GM23248 (cell line): ENCODE measurements around the gene NT5M. TPM values are rescaled to one million over a fixed set of nuclear protein-coding genes. Genes with fewer than 3 reads are reported as not detected.

Experiments
- DNase-seq: peaks from one replicate; pipeline ENCODE4 v3.0.0-alpha.2; 2015
- H2AFZ ChIP-seq: fragments of 200-600 bp; sonication (generic); 2 replicates; pipeline ENCODE4 v1.6.1; 2016; ENCODE audit warnings: antibody characterized with exemption
- H3F3A ChIP-seq: fragments of 200-600 bp; sonication (generic); 2 replicates; pipeline ENCODE4 v1.6.1; 2016; ENCODE audit warnings: mild to moderate bottlenecking, antibody characterized with exemption, mixed run types; ENCODE audit not compliant: insufficient read depth
- H3K27ac ChIP-seq: fragments of 200-600 bp; sonication (generic); 2 replicates; pipeline ENCODE4 v1.5.1; 2016; ENCODE audit warnings: mild to moderate bottlenecking
- H3K27me3 ChIP-seq: fragments of 200-600 bp; sonication (generic); replicated peaks from 2 replicates; pipeline ENCODE4 v1.6.1; 2016; ENCODE audit warnings: mild to moderate bottlenecking; ENCODE audit not compliant: insufficient read depth
- H3K36me3 ChIP-seq: fragments of 200-600 bp; sonication (generic); 2 replicates; pipeline ENCODE4 v1.6.1; 2016; ENCODE audit warnings: low read depth, mild to moderate bottlenecking
- H3K4me1 ChIP-seq: fragments of 200-600 bp; sonication (generic); 2 replicates; pipeline ENCODE4 v1.6.1; 2016; ENCODE audit warnings: mild to moderate bottlenecking; ENCODE audit not compliant: insufficient read depth
- H3K4me2 ChIP-seq: fragments of 200-600 bp; sonication (generic); one replicate; pipeline ENCODE4 v1.6.1; 2016; ENCODE audit warnings: mild to moderate bottlenecking; ENCODE audit not compliant: unreplicated experiment
- H3K4me3 ChIP-seq: fragments of 200-600 bp; sonication (generic); 2 replicates; pipeline ENCODE4 v1.5.1; 2016; ENCODE audit warnings: mild to moderate bottlenecking
- H3K79me2 ChIP-seq: fragments of 200-600 bp; sonication (generic); 2 replicates; pipeline ENCODE4 v1.6.1; 2016; ENCODE audit warnings: mild to moderate bottlenecking; ENCODE audit not compliant: insufficient read depth
- H3K9ac ChIP-seq: fragments of 200-600 bp; sonication (generic); 2 replicates; pipeline ENCODE4 v1.6.1; 2016; ENCODE audit warnings: mild to moderate bottlenecking
- H3K9me2 ChIP-seq: fragments of 200-600 bp; sonication (generic); 2 replicates; pipeline ENCODE4 v1.6.1; 2016; ENCODE audit warnings: mixed run types, mild to moderate bottlenecking, moderate library complexity; ENCODE audit not compliant: insufficient read depth
- H3K9me3 ChIP-seq: fragments of 200-600 bp; sonication (generic); one replicate; pipeline ENCODE4 v1.6.1; 2017; ENCODE audit warnings: low read depth
- H4K20me1 ChIP-seq: fragments of 200-600 bp; sonication (generic); 2 replicates; pipeline ENCODE4 v1.6.0; 2016; ENCODE audit not compliant: insufficient read depth
- EZH2 ChIP-seq: fragments of 200-600 bp; sonication (generic); IDR thresholded peaks from 2 replicates; pipeline ENCODE4 v1.6.1; 2018; ENCODE audit warnings: antibody characterized with exemption, mild to moderate bottlenecking; ENCODE audit not compliant: insufficient read depth, poor library complexity, severe bottlenecking
- EZH2phosphoT487 ChIP-seq: fragments of 200-600 bp; sonication (generic); IDR thresholded peaks from 2 replicates; pipeline ENCODE4 v1.6.1; 2018; ENCODE audit warnings: antibody characterized with exemption, moderate library complexity, mild to moderate bottlenecking, low read depth; ENCODE audit not compliant: insufficient read depth
- WGBS, 2 experiments: methylation state at CpG; one replicate each; pipeline ENCODE4 v1.1.6; 2015 to 2017; ENCODE audit warnings: low lambda C conversion rate in 2 of 2, low coverage in 1 of 2; ENCODE audit errors: missing lambda C conversion rate in 2 of 2; 5-methylcytosine and 5-hydroxymethylcytosine counted together
- in situ Hi-C: fragments of 300-500 bp; cut with MboI; formaldehyde crosslinking; loops from 2 replicates; pipeline ENCODE4 v1.15.0; 2020
- polyA plus RNA-seq: library from polyadenylated mRNA; unstranded; fragments of >200 nt; fragmentation: Nextera tagmentation; extraction: Ambion mirVana; gene quantifications from 2 replicates; pipeline ENCODE4 v1.2.1, GENCODE V29; 2016
- total RNA-seq: library from RNA; depleted of rRNA; stranded (reverse); fragments of >200 nt; shearing (Covaris generic); gene quantifications from 2 replicates; pipeline ENCODE4 v1.2.3, GENCODE V29; 2014

Gene NT5M
- total and polyA plus RNA-seq, 2 experiments from 2014 or later: 3.3 to 5.1 TPM

GRCh38 chr17:17303847-17304490 lies 796 bp downstream of the NT5M start:
- Histone ChIP-seq H3K27me3 (no peaks in the 10 kb centered on the region), H3K9me3 (no peaks in the 10 kb centered on the region), H3K36me3 (no peaks in the 10 kb centered on the region), H4K20me1 (no peaks in the 10 kb centered on the region), H3K4me2 (peak overlapping the region; percentile 94), H3K79me2 (no peaks in the 10 kb centered on the region), H2AFZ (peak overlapping the region; percentile 85), H3K9me2 (no peaks in the 10 kb centered on the region), H3K27ac (no peak overlapping the region), H3K4me1 (no peaks in the 10 kb centered on the region; the same call in 1 of the 2 replicates), H3K4me3 (peak overlapping the region; percentile 81), H3K9ac (peak overlapping the region; percentile 74), H3F3A (no peaks in the 10 kb centered on the region)
- DNase-seq: no peak
- WGBS, 2 experiments: 15 to 16% methylated on average over 21 of the region's 21 CpGs
- in situ Hi-C loops: no loop called here
- no peak for TF ChIP-seq EZH2

- H3K9me3 ChIP-seq: no peaks in the 10 kb centered on the region
- no peaks in the 10 kb centered on the region for H3K9me2 ChIP-seq
- H3K79me2 ChIP-seq: no peaks in the 10 kb centered on the region
- H3K4me1 ChIP-seq: no peaks in the 10 kb centered on the region; the same call in 1 of the 2 replicates
- in situ Hi-C loops: no loop called here
- WGBS, 2 experiments: 65 to 70% methylated on average over 2 of the region's 2 CpGs
- no peaks in the 10 kb centered on the region for H3K27me3 ChIP-seq
- no peak overlapping the region for H2AFZ ChIP-seq
- H3K9ac ChIP-seq: no peak overlapping the region
- no peak overlapping the region for H3K27ac ChIP-seq
- no peaks in the 10 kb centered on the region for H3F3A ChIP-seq
- no peaks in the 10 kb centered on the region for H3K36me3 ChIP-seq
- no peak for DNase-seq
- no peak for TF ChIP-seq EZH2phosphoT487
- TF ChIP-seq EZH2: no peak
- no peaks in the 10 kb centered on the region for H4K20me1 ChIP-seq
- no peak overlapping the region for H3K4me3 ChIP-seq
- peak overlapping the region; percentile 94 for H3K4me2 ChIP-seq
These were observed 1.4 kb downstream of the NT5M start for GRCh38 chr17:17304521-17304985.

- no peaks in the 10 kb centered on the region; the same call in 1 of the 2 replicates for H3K4me1 ChIP-seq
- no peaks in the 10 kb centered on the region for H3K9me2 ChIP-seq
- TF ChIP-seq EZH2: no peak
- TF ChIP-seq EZH2phosphoT487: no peak
- H3K27me3 ChIP-seq: no peaks in the 10 kb centered on the region
- no peaks in the 10 kb centered on the region for H3K36me3 ChIP-seq
- no peaks in the 10 kb centered on the region for H3K9me3 ChIP-seq
- in situ Hi-C loops: no loop called here
- no peaks in the 10 kb centered on the region for H4K20me1 ChIP-seq
- 64 to 79% methylated on average over 7 to 8 of the region's 8 CpGs for WGBS, 2 experiments
- DNase-seq: no peak
- no peak overlapping the region for H3K4me3 ChIP-seq
- H3F3A ChIP-seq: no peaks in the 10 kb centered on the region
- no peak overlapping the region for H3K4me2 ChIP-seq
- no peak overlapping the region for H3K9ac ChIP-seq
- H3K27ac ChIP-seq: no peak overlapping the region
- no peak overlapping the region for H2AFZ ChIP-seq
- no peaks in the 10 kb centered on the region for H3K79me2 ChIP-seq
These were observed 2.2 kb downstream of the NT5M start for GRCh38 chr17:17305281-17305801.

GRCh38 chr17:17309356-17309755 lies 6.2 kb downstream of the NT5M start:
- Histone ChIP-seq H3F3A (no peaks in the 10 kb centered on the region), H2AFZ (no peak overlapping the region), H3K4me3 (no peak overlapping the region), H3K4me2 (no peak overlapping the region), H3K9me2 (no peaks in the 10 kb centered on the region), H3K9me3 (no peaks in the 10 kb centered on the region), H3K36me3 (no peaks in the 10 kb centered on the region), H3K4me1 (no peaks in the 10 kb centered on the region), H3K27me3 (no peaks in the 10 kb centered on the region), H4K20me1 (no peaks in the 10 kb centered on the region), H3K27ac (no peak overlapping the region), H3K79me2 (no peaks in the 10 kb centered on the region), H3K9ac (no peak overlapping the region)
- 83 to 89% methylated on average over 1 of the region's 1 CpG for WGBS, 2 experiments
- in situ Hi-C loops: no loop called here
- TF ChIP-seq EZH2 (no peak), EZH2phosphoT487 (no peak)
- DNase-seq: no peak
